LNCAP (cell line): Measurements from ENCODE around the gene RCAN1.

Experiments used
- TF ChIP-seq, protein P1 (sequence below): fragments of 450-650 bp; IDR thresholded peaks from 2 replicates; pipeline ENCODE4 v1.5.1; 2017; ENCODE audit warnings: mild to moderate bottlenecking

RCAN1 gene

DNA sequence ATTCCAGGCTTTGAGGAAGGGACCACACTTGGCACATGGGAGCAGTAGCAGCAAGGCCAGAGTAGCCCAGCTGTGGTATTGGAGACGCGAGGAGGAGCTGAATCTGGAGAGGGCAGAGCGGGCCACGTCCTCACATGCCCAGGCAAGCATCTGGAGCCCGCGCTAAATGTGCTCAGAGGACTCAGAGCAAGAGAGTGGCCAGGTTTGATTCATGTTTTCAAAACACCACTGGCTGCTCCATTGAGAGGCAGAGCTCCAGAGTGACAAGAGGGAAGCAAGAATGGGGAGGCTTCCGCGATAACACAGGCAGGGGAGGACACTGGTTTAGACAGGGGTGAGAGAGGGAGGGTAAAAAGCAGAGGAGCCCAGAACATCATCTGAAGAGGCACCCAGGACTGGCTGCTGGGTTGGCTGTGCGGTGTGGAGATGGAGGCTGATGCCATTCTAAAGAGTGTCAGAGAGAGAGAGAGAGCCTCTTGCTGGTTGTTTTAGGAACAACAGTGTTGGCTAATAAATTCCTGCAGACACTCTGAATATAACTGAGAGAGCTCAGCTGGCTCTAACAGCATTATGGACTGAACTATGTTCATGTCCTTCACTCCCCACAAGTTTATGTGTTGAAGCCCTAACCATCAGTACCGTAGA, 32.3 kb downstream of the RCAN1 start:
- TF ChIP-seq, protein P1, sequence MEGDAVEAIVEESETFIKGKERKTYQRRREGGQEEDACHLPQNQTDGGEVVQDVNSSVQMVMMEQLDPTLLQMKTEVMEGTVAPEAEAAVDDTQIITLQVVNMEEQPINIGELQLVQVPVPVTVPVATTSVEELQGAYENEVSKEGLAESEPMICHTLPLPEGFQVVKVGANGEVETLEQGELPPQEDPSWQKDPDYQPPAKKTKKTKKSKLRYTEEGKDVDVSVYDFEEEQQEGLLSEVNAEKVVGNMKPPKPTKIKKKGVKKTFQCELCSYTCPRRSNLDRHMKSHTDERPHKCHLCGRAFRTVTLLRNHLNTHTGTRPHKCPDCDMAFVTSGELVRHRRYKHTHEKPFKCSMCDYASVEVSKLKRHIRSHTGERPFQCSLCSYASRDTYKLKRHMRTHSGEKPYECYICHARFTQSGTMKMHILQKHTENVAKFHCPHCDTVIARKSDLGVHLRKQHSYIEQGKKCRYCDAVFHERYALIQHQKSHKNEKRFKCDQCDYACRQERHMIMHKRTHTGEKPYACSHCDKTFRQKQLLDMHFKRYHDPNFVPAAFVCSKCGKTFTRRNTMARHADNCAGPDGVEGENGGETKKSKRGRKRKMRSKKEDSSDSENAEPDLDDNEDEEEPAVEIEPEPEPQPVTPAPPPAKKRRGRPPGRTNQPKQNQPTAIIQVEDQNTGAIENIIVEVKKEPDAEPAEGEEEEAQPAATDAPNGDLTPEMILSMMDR = peak; percentile 31; the same call in 1 of the 2 replicates

DNA sequence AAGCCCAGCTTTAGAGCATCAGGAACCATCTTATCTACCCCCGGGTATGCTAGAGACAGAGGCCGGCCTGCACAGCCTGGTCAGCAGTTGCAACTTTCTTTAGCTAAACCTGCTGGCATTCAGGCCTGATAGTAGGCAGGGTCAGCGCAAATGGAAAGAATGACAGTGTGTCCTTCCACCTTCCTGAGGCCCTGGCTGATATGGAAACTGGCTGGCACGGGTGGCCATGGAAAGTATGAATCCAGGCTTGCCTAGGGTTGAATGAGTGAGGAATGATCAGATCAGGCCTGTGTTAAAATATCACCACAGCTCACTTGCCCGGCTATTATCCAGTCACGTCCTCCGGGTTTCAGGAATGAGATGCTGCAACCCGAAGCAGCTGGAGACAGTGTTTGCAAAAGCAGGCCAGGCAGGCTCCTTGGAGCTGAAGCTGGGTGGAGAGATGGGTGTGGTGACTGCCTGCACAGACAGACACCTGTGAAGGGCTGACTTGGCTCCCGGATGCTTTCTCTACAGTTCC, 34.7 kb downstream of the RCAN1 start:
- TF ChIP-seq, protein P1 = no peak

DNA sequence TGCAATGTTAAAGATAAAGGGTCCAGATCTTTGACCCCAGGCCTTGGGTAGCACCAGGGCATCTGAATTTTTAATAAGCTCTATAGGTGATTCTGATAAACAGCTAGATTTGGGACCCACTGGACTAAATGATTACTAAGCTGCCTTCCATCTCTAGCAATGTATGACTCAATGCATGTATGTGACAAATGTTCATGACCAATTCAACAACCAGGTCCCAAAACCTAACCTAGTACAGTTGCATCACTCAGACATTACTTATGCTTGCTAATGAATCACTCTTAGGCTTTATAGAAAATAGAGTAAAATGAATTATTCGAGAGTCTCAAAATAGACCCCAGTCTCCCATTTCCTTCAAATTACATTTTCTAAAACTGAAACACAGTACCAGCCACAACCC, 35.5 kb downstream of the RCAN1 start:
- TF ChIP-seq, protein P1 = no peak

DNA sequence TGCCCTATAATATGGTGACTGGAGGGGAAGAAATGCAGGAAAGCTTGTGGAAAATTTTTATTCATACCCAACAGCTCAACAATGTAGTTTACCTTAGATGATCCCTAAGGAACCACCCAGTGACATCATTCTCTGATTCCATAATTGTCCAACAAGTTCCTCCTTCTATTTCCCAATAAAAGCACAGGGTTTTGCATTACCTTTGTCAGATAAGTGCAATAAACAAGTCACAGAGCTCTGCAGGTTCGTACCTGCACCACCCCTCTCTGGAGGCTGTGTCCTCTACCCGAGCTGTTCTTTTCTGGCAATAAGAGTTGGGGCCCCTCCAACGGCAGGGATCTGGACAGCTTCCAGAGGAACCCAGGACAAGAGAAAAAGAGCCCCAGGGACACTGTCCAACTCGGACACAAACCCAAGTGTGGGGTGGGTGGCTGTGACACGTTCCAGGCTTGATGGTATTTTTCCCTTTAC, 38.8 kb downstream of the RCAN1 start:
- TF ChIP-seq, protein P1 = no peak

DNA sequence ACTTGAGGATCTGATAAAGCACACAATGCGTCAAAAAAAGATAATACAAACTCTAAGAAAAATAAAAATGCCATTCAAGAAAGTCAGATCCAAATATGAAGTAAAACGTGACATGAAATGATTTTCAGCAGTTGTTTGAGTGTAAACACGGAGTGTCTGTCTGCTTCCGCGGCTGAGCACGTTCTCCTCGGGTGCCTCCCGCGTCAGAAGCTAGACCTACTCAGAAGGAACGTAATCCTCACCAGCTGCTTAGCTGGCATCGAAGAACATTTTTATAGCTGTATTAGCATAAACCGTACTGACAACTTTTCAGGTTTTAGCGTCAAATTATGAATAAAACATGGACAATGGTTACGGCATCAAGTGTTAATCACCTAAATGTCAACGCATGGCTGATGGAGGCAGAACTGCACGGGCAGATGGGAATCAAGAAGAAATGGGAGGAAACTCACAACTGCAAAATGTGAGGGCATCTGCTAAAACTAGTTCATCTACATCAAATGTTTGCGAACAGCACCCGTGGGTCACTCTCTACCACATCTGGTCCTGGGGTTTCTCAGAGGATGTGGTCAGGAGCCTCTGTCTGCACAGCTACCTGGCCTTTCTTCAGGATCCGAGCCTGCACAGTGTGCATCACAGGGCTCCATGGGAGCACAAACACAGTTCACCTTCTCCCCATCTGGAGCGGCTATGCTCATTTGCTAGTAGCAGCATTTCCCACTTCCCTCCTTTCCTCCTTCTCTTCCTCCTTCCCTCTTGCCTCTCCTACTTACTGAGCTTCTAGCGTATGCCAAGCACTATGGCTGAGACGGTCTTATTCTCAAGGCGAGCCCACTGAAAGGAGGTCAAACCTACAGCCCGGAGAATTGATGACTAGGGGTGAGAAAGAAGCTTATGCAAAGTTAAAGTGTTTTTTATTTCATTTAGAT, 40.0 kb downstream of the RCAN1 start:
- TF ChIP-seq, protein P1 = no peak

DNA sequence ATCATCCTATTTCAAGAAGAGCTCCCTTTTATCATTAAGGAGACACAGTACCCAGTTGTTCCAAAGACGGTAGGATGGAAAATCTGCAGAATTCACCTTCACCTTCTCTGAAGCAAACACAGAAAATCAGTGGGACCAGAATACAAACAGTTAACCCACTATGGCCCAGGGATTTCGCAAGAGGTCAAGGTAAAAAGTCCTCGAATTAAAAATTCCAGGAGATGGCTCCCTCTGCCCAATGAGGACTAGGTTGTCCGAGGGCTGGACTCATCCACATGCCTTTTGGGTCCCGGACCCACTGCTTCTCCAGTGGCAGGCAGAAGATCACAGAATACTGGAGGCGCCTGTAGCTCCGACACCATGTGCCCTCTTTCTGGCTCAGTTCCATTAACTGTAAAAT, 42.9 kb downstream of the RCAN1 start:
- TF ChIP-seq, protein P1 = no peak

DNA sequence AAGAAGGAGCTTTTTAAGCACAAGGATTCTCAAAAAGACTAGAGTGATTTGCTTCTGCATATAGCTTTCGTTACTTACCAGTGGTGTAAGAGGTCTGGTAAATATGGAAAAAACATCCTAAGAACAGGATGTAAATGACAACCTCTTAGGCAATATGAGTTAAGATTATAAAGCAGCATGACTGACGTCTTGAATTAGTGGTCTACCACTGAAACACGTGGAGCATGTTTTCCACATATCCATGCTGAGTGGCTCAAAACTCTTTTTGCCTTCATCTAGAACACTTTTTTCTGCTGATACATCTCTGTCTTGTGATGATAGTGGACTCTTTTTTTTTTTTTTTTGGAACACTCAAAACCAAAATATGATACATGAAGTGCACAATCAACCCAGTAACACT, 44.6 kb downstream of the RCAN1 start:
- TF ChIP-seq, protein P1 = no peak
